GM12878 (cell line): ENCODE measurements around the gene DOHH. TPM values are rescaled to one million over a fixed set of nuclear protein-coding genes. Genes with fewer than 3 reads are reported as not detected.

Source experiments
- ATAC-seq: fragments of 200-7000 bp; cut with Tn5 transposase; 3 replicates; pipeline ENCODE4 v1.9.1; 2020; ENCODE audit warnings: mild to moderate bottlenecking, moderate library complexity
- BruUV-seq: library from RNA; stranded (reverse); fragments of 400-500 nt; replicated peaks from 2 replicates; lab custom pipeline; 2021; lab: Mats Ljungman, UMichigan
- CTCF ChIA-PET: fragments of 300-600 bp; sonication (Branson Sonifier 250); formaldehyde crosslinking; extraction: SDS; loops from one replicate; lab custom pipeline; 2021; ENCODE audit warnings: inconsistent platforms; lab: Yijun Ruan, JAX
- POLR2A ChIA-PET: fragments of 350-600 bp; formaldehyde crosslinking; extraction: SDS; loops from one replicate; lab custom pipeline; 2021; ENCODE audit warnings: inconsistent platforms; lab: Charles Lee
- RAD21 ChIA-PET: fragments of 300-600 bp; sonication (Branson Sonifier 250); formaldehyde crosslinking; loops from one replicate; lab custom pipeline; 2023; ENCODE audit warnings: antibody characterized with exemption; ENCODE audit not compliant: unreplicated experiment; lab: Charles Lee
- SMC1A ChIA-PET: fragments of 300-600 bp; sonication (Branson Sonifier 250); formaldehyde crosslinking; loops from one replicate; lab custom pipeline; 2023; ENCODE audit not compliant: unreplicated experiment, uncharacterized antibody; lab: Charles Lee
- DNase-seq: peaks from one replicate; pipeline ENCODE4 v3.0.0-alpha.2; 2011; ENCODE audit warnings: low read depth, low spot score
- FAIRE-seq: peaks from 3 replicates; lab custom pipeline; 2011; peaks lifted over from hg19 to GRCh38; lab: Jason Lieb, UNC
- H2AFZ ChIP-seq: 2 replicates; pipeline ENCODE4 v1.6.0; 2011; ENCODE audit warnings: low read depth, low read length, control low read depth; ENCODE audit not compliant: control insufficient read depth
- H3K27ac ChIP-seq: 2 replicates; pipeline ENCODE4 v1.5.1; 2011; ENCODE audit warnings: control low read depth; ENCODE audit not compliant: control insufficient read depth, insufficient read depth
- H3K27me3 ChIP-seq, 2 experiments: replicated peaks in 1 of 2; 2 replicates each; pipeline versions ENCODE4 v1.6.0 to v1.6.1; 2011; ENCODE audit warnings: low read length in 1 of 2; ENCODE audit not compliant: control insufficient read depth in 2 of 2, insufficient read depth in 2 of 2
- H3K36me3 ChIP-seq, 2 experiments: 2 replicates each; pipeline ENCODE4 v1.5.1; 2011; ENCODE audit warnings: low read length in 1 of 2; ENCODE audit not compliant: control insufficient read depth in 2 of 2, insufficient read depth in 2 of 2
- H3K4me1 ChIP-seq: 2 replicates; pipeline ENCODE4 v1.6.1; 2011; ENCODE audit warnings: mild to moderate bottlenecking, low read length, moderate library complexity, mixed read lengths; ENCODE audit not compliant: control insufficient read depth, insufficient read depth
- H3K4me2 ChIP-seq: 2 replicates; pipeline ENCODE4 v1.6.0; 2011; ENCODE audit warnings: control low read depth; ENCODE audit not compliant: control insufficient read depth, insufficient read depth
- H3K4me3 ChIP-seq: fragments of 200-600 bp; sonication (generic); 2 replicates; pipeline ENCODE4 v1.5.1; 2016
- H3K79me2 ChIP-seq: 2 replicates; pipeline ENCODE4 v1.6.0; 2011; ENCODE audit warnings: low read length; ENCODE audit not compliant: control insufficient read depth, insufficient read depth
- H3K9ac ChIP-seq: 2 replicates; pipeline ENCODE4 v1.8.0; 2011; ENCODE audit warnings: low read length, control low read depth, mixed read lengths; ENCODE audit not compliant: control insufficient read depth, insufficient read depth
- H3K9me3 ChIP-seq: replicated peaks from 3 replicates; pipeline ENCODE4 v1.5.1; 2011; ENCODE audit warnings: mild to moderate bottlenecking, low read length; ENCODE audit not compliant: control insufficient read depth, insufficient read depth
- H4K20me1 ChIP-seq: 2 replicates; pipeline ENCODE4 v1.6.0; 2011; ENCODE audit not compliant: control insufficient read depth, insufficient read depth
- BHLHE40 ChIP-seq, 2 experiments: fragments of 450-650 bp in 1 of 2; IDR thresholded peaks; 2 replicates each; pipeline ENCODE4 v1.6.1; 2011 to 2017; ENCODE audit warnings: low read depth in 2 of 2, borderline replicate concordance in 1 of 2, improper control_type of control experiment in 1 of 2, low read length in 1 of 2, mild to moderate bottlenecking in 1 of 2
- CHD1 ChIP-seq: IDR thresholded peaks from 2 replicates; pipeline ENCODE4 v1.6.1; 2012; ENCODE audit warnings: low read depth, low read length, improper control_type of control experiment
- FOXK2 ChIP-seq: fragments of 450-650 bp; IDR thresholded peaks from 2 replicates; pipeline ENCODE4 v1.6.1; 2017; ENCODE audit warnings: mild to moderate bottlenecking, moderate library complexity
- IRF4 ChIP-seq: IDR thresholded peaks from 2 replicates; pipeline ENCODE4 v1.6.1; 2011; ENCODE audit warnings: low read depth, low read length
- JUNB ChIP-seq: IDR thresholded peaks from 2 replicates; pipeline ENCODE4 v1.6.1; 2016; ENCODE audit warnings: antibody characterized with exemption, mild to moderate bottlenecking
- NFYA ChIP-seq: IDR thresholded peaks from 2 replicates; pipeline ENCODE4 v1.6.1; 2011; ENCODE audit warnings: low read depth, mild to moderate bottlenecking, low read length, improper control_type of control experiment, borderline replicate concordance
- NR2C1 ChIP-seq: fragments of 450-650 bp; IDR thresholded peaks from 2 replicates; pipeline ENCODE4 v1.6.1; 2017; ENCODE audit warnings: antibody characterized with exemption, mild to moderate bottlenecking, moderate library complexity
- PML ChIP-seq: IDR thresholded peaks from 2 replicates; pipeline ENCODE4 v1.6.1; 2012; ENCODE audit warnings: low read length, inconsistent platforms
- RBBP5 ChIP-seq: fragments of 200-600 bp; sonication (generic); conservative IDR thresholded peaks from 2 replicates; pipeline ENCODE4 v1.6.1; 2016
- SMARCA5 ChIP-seq: fragments of 450-650 bp; IDR thresholded peaks from 2 replicates; pipeline ENCODE4 v1.6.1; 2017; ENCODE audit warnings: mild to moderate bottlenecking
- STAT1 ChIP-seq: fragments of 450-650 bp; conservative IDR thresholded peaks from 2 replicates; pipeline ENCODE4 v1.6.1; 2014; ENCODE audit warnings: antibody characterized with exemption, mild to moderate bottlenecking
- SUZ12 ChIP-seq: fragments of 200-600 bp; sonication (generic); IDR thresholded peaks from one replicate; pipeline ENCODE4 v1.6.1; 2018; ENCODE audit warnings: antibody characterized with exemption, mild to moderate bottlenecking; ENCODE audit not compliant: unreplicated experiment
- TARDBP ChIP-seq: IDR thresholded peaks from 2 replicates; pipeline ENCODE4 v1.6.1; 2016; ENCODE audit warnings: borderline replicate concordance
- ZZZ3 ChIP-seq: IDR thresholded peaks from 2 replicates; pipeline ENCODE4 v1.6.1; 2011; ENCODE audit warnings: low read depth; ENCODE audit not compliant: control insufficient read depth, insufficient read length
- WGBS: methylation state at CpG from one replicate; pipeline ENCODE4 v1.1.6; 2016; ENCODE audit warnings: low lambda C conversion rate; ENCODE audit not compliant: insufficient replicate concordance, insufficient coverage; ENCODE audit errors: missing lambda C conversion rate; 5-methylcytosine and 5-hydroxymethylcytosine counted together
- in situ Hi-C: fragments of 300-500 bp; cut with MboI; formaldehyde crosslinking; loops from 9 replicates; pipeline ENCODE4 v1.14.3; 2018; ENCODE audit warnings: mixed read lengths
- intact Hi-C: fragments of 100-400 bp; cut with micrococcal nuclease; formaldehyde crosslinking; loops from one replicate; pipeline ENCODE4 v1.14.2; 2022; ENCODE audit not compliant: unreplicated experiment
- polyA plus RNA-seq, 11 experiments: library from polyadenylated mRNA; depleted of rRNA in 4 of 11; unstranded in 6 of 11; stranded (reverse) in 5 of 11; fragments of >200 nt; fragmentation: Nextera tagmentation in 4 of 11; fragmentation: Illumina TruSeq in 1 of 11; extraction: Ambion mirVana in 4 of 11; extraction: Trizol in 1 of 11; gene quantifications; 1 replicate in 1 of 11; 2 replicates in 10 of 11; pipeline versions ENCODE4 v1.2.1 to v1.2.3, GENCODE V29; 2011 to 2016; ENCODE audit warnings: inconsistent platforms in 2 of 11, missing spikeins in 2 of 11, low read depth in 1 of 11
- total RNA-seq, 4 experiments: library from RNA; depleted of rRNA in 3 of 4; stranded (reverse); fragments of >200 nt in 3 of 4; fragmentation: Illumina TruSeq in 1 of 4; extraction: Trizol in 1 of 4; gene quantifications; 2 replicates each; pipeline versions ENCODE4 v1.2.1 to v1.2.3, GENCODE V29; 2013 to 2021
- TF ChIP-seq, protein P1 (sequence below): fragments of 450-650 bp; IDR thresholded peaks from 2 replicates; pipeline ENCODE4 v1.6.1; 2017; ENCODE audit warnings: mild to moderate bottlenecking, moderate library complexity
- TF ChIP-seq, protein P2 (sequence below): IDR thresholded peaks from 2 replicates; pipeline ENCODE4 v1.6.1; 2012; ENCODE audit warnings: low read depth, low read length, improper control_type of control experiment
- TF ChIP-seq, protein P3 (sequence below): IDR thresholded peaks from 2 replicates; pipeline ENCODE4 v1.6.1; 2011; ENCODE audit warnings: borderline replicate concordance, low read depth, mild to moderate bottlenecking, moderate library complexity, mixed read lengths, low read length; ENCODE audit not compliant: insufficient read depth; ENCODE audit errors: extremely low read length

The DOHH gene
- total and polyA plus RNA-seq, 10 of the 15 experiments (the other 5 are each of a cell fraction or from before 2014, with no cell fraction given): 0.11 to 28.6 (median 11.7) TPM

GRCh38 chr19:3517638-3518037, 17.2 kb upstream of the DOHH start (continued):
- TF ChIP-seq, protein P1, sequence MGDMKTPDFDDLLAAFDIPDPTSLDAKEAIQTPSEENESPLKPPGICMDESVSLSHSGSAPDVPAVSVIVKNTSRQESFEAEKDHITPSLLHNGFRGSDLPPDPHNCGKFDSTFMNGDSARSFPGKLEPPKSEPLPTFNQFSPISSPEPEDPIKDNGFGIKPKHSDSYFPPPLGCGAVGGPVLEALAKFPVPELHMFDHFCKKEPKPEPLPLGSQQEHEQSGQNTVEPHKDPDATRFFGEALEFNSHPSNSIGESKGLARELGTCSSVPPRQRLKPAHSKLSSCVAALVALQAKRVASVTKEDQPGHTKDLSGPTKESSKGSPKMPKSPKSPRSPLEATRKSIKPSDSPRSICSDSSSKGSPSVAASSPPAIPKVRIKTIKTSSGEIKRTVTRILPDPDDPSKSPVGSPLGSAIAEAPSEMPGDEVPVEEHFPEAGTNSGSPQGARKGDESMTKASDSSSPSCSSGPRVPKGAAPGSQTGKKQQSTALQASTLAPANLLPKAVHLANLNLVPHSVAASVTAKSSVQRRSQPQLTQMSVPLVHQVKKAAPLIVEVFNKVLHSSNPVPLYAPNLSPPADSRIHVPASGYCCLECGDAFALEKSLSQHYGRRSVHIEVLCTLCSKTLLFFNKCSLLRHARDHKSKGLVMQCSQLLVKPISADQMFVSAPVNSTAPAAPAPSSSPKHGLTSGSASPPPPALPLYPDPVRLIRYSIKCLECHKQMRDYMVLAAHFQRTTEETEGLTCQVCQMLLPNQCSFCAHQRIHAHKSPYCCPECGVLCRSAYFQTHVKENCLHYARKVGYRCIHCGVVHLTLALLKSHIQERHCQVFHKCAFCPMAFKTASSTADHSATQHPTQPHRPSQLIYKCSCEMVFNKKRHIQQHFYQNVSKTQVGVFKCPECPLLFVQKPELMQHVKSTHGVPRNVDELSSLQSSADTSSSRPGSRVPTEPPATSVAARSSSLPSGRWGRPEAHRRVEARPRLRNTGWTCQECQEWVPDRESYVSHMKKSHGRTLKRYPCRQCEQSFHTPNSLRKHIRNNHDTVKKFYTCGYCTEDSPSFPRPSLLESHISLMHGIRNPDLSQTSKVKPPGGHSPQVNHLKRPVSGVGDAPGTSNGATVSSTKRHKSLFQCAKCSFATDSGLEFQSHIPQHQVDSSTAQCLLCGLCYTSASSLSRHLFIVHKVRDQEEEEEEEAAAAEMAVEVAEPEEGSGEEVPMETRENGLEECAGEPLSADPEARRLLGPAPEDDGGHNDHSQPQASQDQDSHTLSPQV: no peak
- TF ChIP-seq, protein P2, sequence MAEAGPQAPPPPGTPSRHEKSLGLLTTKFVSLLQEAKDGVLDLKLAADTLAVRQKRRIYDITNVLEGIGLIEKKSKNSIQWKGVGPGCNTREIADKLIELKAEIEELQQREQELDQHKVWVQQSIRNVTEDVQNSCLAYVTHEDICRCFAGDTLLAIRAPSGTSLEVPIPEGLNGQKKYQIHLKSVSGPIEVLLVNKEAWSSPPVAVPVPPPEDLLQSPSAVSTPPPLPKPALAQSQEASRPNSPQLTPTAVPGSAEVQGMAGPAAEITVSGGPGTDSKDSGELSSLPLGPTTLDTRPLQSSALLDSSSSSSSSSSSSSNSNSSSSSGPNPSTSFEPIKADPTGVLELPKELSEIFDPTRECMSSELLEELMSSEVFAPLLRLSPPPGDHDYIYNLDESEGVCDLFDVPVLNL: no peak
- no peak for TF ChIP-seq TARDBP
- TF ChIP-seq CHD1: no peak
- no peak for TF ChIP-seq PML
- no peak for TF ChIP-seq NFYA
- TF ChIP-seq NR2C1: no peak

- 6% methylated on average over 15 of the region's 15 CpGs for WGBS
- ATAC-seq: peak; percentile 79
- ChIA-PET SMC1A (no interaction called here), CTCF (interaction anchor here (1.4 kb wide), 1 partner anchor 28 kb away, joined by 6 read pairs; no protein-coding TSS in a partner anchor), RAD21 (no interaction called here), POLR2A (interaction anchor here (0.5 kb wide), 1 partner anchor 79 kb away, joined by 3 read pairs; no protein-coding TSS in a partner anchor)
- Histone ChIP-seq H2AFZ (no peak overlapping the region), H4K20me1 (no peaks in the 10 kb centered on the region), H3K36me3 (peaks cover 3 to 10% of the 10 kb centered on the region in 2 experiments; a peak in 2 of 4 replicates), H3K27ac (no peak overlapping the region), H3K4me1 (peaks cover 4% of the 10 kb centered on the region; the same call in 1 of the 2 replicates), H3K4me2 (no peak overlapping the region), H3K9ac (no peak overlapping the region), H3K4me3 (no peak overlapping the region), H3K9me3 (no peaks in the 10 kb centered on the region), H3K27me3 (no peaks in the 10 kb centered on the region), H3K79me2 (peaks cover 11% of the 10 kb centered on the region)
- no peak for FAIRE-seq
- in situ Hi-C loops (no loop called here), intact Hi-C loops (no loop called here)
- peak; percentile 17 for DNase-seq
- BruUV-seq: no TSS peak
- no peak for TF ChIP-seq SMARCA5
- no peak for TF ChIP-seq IRF4
- no peak for TF ChIP-seq STAT1
- TF ChIP-seq FOXK2: 0 out of 2 replicates have a peak, but pooled peaks have one; percentile 37
- TF ChIP-seq JUNB: no peak
- TF ChIP-seq SUZ12: no peak
- TF ChIP-seq ZZZ3: no peak
- no peak for TF ChIP-seq RBBP5
- TF ChIP-seq BHLHE40 (IDR thresholded peaks at IDR 0.05; ENCODE audit: borderline replicate concordance in 1 of 2, low read depth in 2 of 2, low read length in 1 of 2): 0 out of 4 replicates have a peak, but pooled peaks of 1 of the 2 experiments have one; percentile 27
- TF ChIP-seq, protein P3, sequence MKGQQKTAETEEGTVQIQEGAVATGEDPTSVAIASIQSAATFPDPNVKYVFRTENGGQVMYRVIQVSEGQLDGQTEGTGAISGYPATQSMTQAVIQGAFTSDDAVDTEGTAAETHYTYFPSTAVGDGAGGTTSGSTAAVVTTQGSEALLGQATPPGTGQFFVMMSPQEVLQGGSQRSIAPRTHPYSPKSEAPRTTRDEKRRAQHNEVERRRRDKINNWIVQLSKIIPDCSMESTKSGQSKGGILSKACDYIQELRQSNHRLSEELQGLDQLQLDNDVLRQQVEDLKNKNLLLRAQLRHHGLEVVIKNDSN: no peak
These were observed 16.3 kb upstream of the DOHH start for GRCh38 chr19:3516675-3517207.
